GDM1 (cell line): Measurements from ENCODE around the gene TM4SF20.
"Not testable (repeated sequence)": the region's sequence is repeated elsewhere in the genome, so short reads cannot be mapped to it uniquely, and the experiment has no call there.

ENCODE experiments used
- DNase-seq: peaks from one replicate; lab custom pipeline; 2025; lab: John Stamatoyannopoulos, UW

TM4SF20 gene

GRCh38 chr2:227398684-227399670, 19.9 kb upstream of the TM4SF20 start:
- DNase-seq = no peak

- DNase-seq = no peak
Observed at GRCh38 chr2:227397562-227397961, 18.5 kb upstream of the TM4SF20 start.

- no peak for DNase-seq
Observed at GRCh38 chr2:227395556-227395955, 16.4 kb upstream of the TM4SF20 start.

- DNase-seq = no peak
Observed at GRCh38 chr2:227394401-227394800, 15.3 kb upstream of the TM4SF20 start.

- DNase-seq = no peak
Observed at GRCh38 chr2:227390468-227391256, 11.6 kb upstream of the TM4SF20 start.

- no peak for DNase-seq
Observed at GRCh38 chr2:227389661-227390060, 10.6 kb upstream of the TM4SF20 start.

- no peak for DNase-seq
Observed at GRCh38 chr2:227389231-227389630, 10.1 kb upstream of the TM4SF20 start.

GRCh38 chr2:227388537-227389011, 9.5 kb upstream of the TM4SF20 start:
- DNase-seq = no peak

- DNase-seq = not testable (repeated sequence)
Observed at GRCh38 chr2:227387583-227387982, 8.5 kb upstream of the TM4SF20 start, which contains the start of gene SCYGR1. Gene SCYGR1 (minus strand): TSS chr2:227387949. CDS start chr2:227387949, 0 bp downstream.

GRCh38 chr2:227386630-227387029, 7.5 kb upstream of the TM4SF20 start:
- DNase-seq = no peak

- no peak for DNase-seq
Observed at GRCh38 chr2:227383686-227384085, 4.6 kb upstream of the TM4SF20 start.

- not testable (repeated sequence) for DNase-seq
Observed at GRCh38 chr2:227382241-227382835, 3.2 kb upstream of the TM4SF20 start.

- DNase-seq = no peak
Observed at GRCh38 chr2:227378371-227378782, 729 bp downstream of the TM4SF20 start.

GRCh38 chr2:227377467-227378351, 1.4 kb downstream of the TM4SF20 start:
- DNase-seq = no peak

- no peak for DNase-seq
Observed at GRCh38 chr2:227376656-227377396, 2.3 kb downstream of the TM4SF20 start.

GRCh38 chr2:227374158-227374557, 4.9 kb downstream of the TM4SF20 start:
- no peak for DNase-seq

- no peak for DNase-seq
Observed at GRCh38 chr2:227373389-227373788, 5.7 kb downstream of the TM4SF20 start.

- no peak for DNase-seq
Observed at GRCh38 chr2:227370791-227371312, 8.3 kb downstream of the TM4SF20 start.

GRCh38 chr2:227370092-227370491, 9.0 kb downstream of the TM4SF20 start:
- DNase-seq = no peak

- peak; percentile 20 for DNase-seq
Observed at GRCh38 chr2:227368574-227368973, 10.5 kb downstream of the TM4SF20 start.
